ENCODE results near the gene DIP2C. TPM values are rescaled to one million over a fixed set of nuclear protein-coding genes. Genes with fewer than 3 reads are reported as not detected.

DIP2C gene
- polyA plus RNA-seq, 3 donors, result 0.11 TPM; not detected in 2

- no peak overlapping the region for H3K27ac ChIP-seq (ENCODE audit: low read depth in 1 of 2, low read length in 2 of 2)
Measured at GRCh38 chr10:317271-317769, 372.1 kb downstream of the DIP2C start.

GRCh38 chr10:316390-316789 is 373.1 kb downstream of the DIP2C start:
- H3K36me3 Mint-ChIP-seq, result no peaks in the 10 kb centered on the region
- H3K9ac ChIP-seq (ENCODE audit: insufficient read depth, low read length, poor library complexity, severe bottlenecking), result no peak overlapping the region
- 100% methylated on average over 3 of the region's 6 CpGs for WGBS (ENCODE audit: insufficient coverage)
- intact Hi-C loops (cut with micrococcal nuclease), result no loop called here
- no peak overlapping the region for H2AFZ ChIP-seq (ENCODE audit: insufficient read depth, low read depth, low read length, poor library complexity, severe bottlenecking)
- H3K4me1 Mint-ChIP-seq, result peaks cover 1% of the 10 kb centered on the region
- H3K27me3 Mint-ChIP-seq (ENCODE audit: low read depth in 3 of 3), result peaks cover 4 to 6% (median 4%) of the 10 kb centered on the region in 3 donors
- H3K27me3 ChIP-seq (ENCODE audit: control insufficient read depth in 2 of 2, insufficient read depth in 2 of 2, low read length in 2 of 2), result no peaks in the 10 kb centered on the region
- no peak overlapping the region for H3K4me2 ChIP-seq (replicated peaks; ENCODE audit: extremely low read depth, low read length, poor library complexity, severe bottlenecking)
- H3K9me3 Mint-ChIP-seq, result peaks cover 0 to 10% (median 4%) of the 10 kb centered on the region in 7 donors
- H3K4me3 Mint-ChIP-seq, result no peak overlapping the region
- peaks cover 0 to 4% of the 10 kb centered on the region in 2 donors for H3K9me3 ChIP-seq (replicated peaks in 1 of 2; ENCODE audit: control insufficient read depth in 1 of 2, insufficient read depth in 1 of 2, low read length in 2 of 2)
- no peak overlapping the region for H3K27ac Mint-ChIP-seq
- no peaks in the 10 kb centered on the region for H4K20me1 ChIP-seq (ENCODE audit: insufficient read depth, low read length)
- no peak overlapping the region for H3K4me3 ChIP-seq (replicated peaks in 1 of 3; ENCODE audit: low read depth in 2 of 3, low read length in 3 of 3)
- H3K4me1 ChIP-seq (ENCODE audit: control insufficient read depth in 1 of 2, insufficient read depth in 2 of 2, low read length in 2 of 2), result no peaks in the 10 kb centered on the region
- DNase-seq, result no peak
- TF ChIP-seq CTCF (IDR thresholded peaks at IDR 0.05), result no peak
- H3K27ac ChIP-seq (ENCODE audit: low read depth in 1 of 2, low read length in 2 of 2), result no peak overlapping the region
- no peaks in the 10 kb centered on the region for H3K36me3 ChIP-seq (replicated peaks in 1 of 2; ENCODE audit: control insufficient read depth in 1 of 2, insufficient read depth in 2 of 2, low read length in 2 of 2)
- H3K79me2 ChIP-seq (ENCODE audit: insufficient read depth, low read length), result no peaks in the 10 kb centered on the region

More at GRCh38 chr10:317271-317769, 372.1 kb downstream of the DIP2C start:
- 82% methylated on average over 11 of the region's 11 CpGs for WGBS (ENCODE audit: insufficient coverage)
- Histone ChIP-seq H3K9me3 (replicated peaks in 1 of 2; ENCODE audit: control insufficient read depth in 1 of 2, insufficient read depth in 1 of 2, low read length in 2 of 2) (peaks cover 0 to 7% of the 10 kb centered on the region in 2 donors), H3K36me3 (replicated peaks in 1 of 2; ENCODE audit: control insufficient read depth in 1 of 2, insufficient read depth in 2 of 2, low read length in 2 of 2) (no peaks in the 10 kb centered on the region), H3K79me2 (ENCODE audit: insufficient read depth, low read length) (no peaks in the 10 kb centered on the region), H3K4me3 (replicated peaks in 1 of 3; ENCODE audit: low read depth in 2 of 3, low read length in 3 of 3) (no peak overlapping the region), H2AFZ (ENCODE audit: insufficient read depth, low read depth, low read length, poor library complexity, severe bottlenecking) (no peak overlapping the region), H3K27me3 (ENCODE audit: control insufficient read depth in 2 of 2, insufficient read depth in 2 of 2, low read length in 2 of 2) (no peaks in the 10 kb centered on the region), H4K20me1 (ENCODE audit: insufficient read depth, low read length) (no peaks in the 10 kb centered on the region), H3K4me1 (ENCODE audit: control insufficient read depth in 1 of 2, insufficient read depth in 2 of 2, low read length in 2 of 2) (no peaks in the 10 kb centered on the region), H3K4me2 (replicated peaks; ENCODE audit: extremely low read depth, low read length, poor library complexity, severe bottlenecking) (no peak overlapping the region), H3K9ac (ENCODE audit: insufficient read depth, low read length, poor library complexity, severe bottlenecking) (no peak overlapping the region)
- no peaks in the 10 kb centered on the region for H3K36me3 Mint-ChIP-seq
- TF ChIP-seq CTCF (IDR thresholded peaks at IDR 0.05), result no peak
- peaks cover 2 to 6% (median 4%) of the 10 kb centered on the region in 3 donors for H3K27me3 Mint-ChIP-seq (ENCODE audit: low read depth in 3 of 3)
- H3K9me3 Mint-ChIP-seq, result peaks cover 0 to 10% (median 4%) of the 10 kb centered on the region in 7 donors
- H3K4me1 Mint-ChIP-seq, result peaks cover 1% of the 10 kb centered on the region
- no peak overlapping the region for H3K4me3 Mint-ChIP-seq
- intact Hi-C loops (cut with micrococcal nuclease), result no loop called here
- no peak for DNase-seq
- no peak overlapping the region for H3K27ac Mint-ChIP-seq

Data from CD14-positive monocyte (primary cell).